HG03521 (cell line): Measurements from ENCODE around the gene GRIA3.
A peak's percentile ranks its signal among the peaks of the same experiment; 100 is the strongest.
"Not testable (repeated sequence)": the region's sequence is repeated elsewhere in the genome, so short reads cannot be mapped to it uniquely, and the experiment has no call there.

Source experiments
- ATAC-seq: cut with Tn5 transposase; IDR thresholded peaks from one replicate; pipeline ENCODE4 v1.9.1; 2021; ENCODE audit warnings: mild to moderate bottlenecking, moderate library complexity; ENCODE audit not compliant: unreplicated experiment

Gene GRIA3

DNA sequence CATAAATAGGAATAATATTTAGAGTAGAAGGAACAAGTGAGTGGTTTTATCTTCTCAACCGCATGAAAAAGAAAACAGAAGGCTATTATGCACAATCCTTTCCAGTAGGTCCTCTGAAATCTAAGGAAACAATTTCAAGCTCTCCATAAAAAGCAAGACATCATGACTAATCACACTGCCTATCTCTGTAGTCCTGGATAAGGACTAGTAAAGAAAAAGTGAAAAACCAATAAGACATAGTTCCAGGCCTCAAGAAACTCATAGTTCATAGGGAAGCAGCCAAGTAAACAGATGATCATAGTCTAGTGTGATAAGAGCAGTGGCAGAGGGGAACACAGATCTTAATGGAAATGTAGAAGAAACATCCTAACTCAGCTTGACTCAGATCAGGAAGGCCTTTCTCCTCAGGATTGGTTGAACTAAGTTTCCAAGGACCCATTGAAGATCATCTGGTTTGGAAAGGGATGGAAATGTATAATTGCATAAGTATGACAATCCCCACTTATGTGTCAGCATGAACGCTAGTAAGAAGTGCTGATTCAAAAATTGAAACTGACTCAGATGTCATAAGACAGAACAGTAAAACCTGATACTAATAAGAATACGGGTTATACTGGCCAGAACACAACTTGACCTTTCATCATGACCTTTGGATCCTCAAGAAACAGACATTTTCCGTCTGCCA lies 155.3 kb downstream of the GRIA3 start:
- no peak for ATAC-seq

DNA sequence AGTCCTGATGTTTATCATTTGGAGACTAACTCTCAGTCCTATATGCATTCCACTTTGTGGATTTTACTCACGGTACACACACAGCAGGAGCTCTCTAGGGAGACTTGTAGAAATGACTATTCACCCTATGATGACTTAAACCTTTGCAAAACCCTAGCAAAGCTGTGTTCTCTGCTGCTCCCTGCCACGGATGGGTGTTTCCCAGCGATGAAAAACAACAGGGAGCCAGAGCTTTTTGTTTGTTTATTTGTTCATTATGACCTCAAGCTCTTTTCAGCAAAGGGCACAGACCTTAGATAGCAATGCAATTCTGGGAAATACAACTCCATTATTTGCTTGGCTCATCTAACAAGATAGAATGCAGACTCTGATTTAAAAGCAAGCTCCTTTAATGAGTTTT lies 156.6 kb downstream of the GRIA3 start:
- no peak for ATAC-seq

DNA sequence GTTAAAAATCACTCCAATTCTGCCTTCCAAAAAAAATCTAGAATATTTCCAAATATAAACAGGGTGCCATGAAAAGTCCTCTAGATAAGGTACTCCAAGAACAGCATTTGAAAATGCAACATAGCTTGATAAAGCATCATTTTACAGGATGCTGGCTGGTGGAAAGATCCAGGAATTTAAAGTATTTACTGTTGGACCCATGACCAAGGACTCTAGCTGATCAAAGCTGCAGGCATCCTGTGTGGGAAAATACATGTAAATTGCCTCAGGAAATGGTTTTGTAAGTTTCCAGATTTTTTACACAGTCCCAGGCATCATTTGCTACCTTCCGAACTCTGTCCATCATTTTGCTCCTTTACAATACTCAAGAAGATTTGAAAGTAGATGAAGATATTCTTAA lies 164.4 kb downstream of the GRIA3 start:
- ATAC-seq, result no peak

DNA sequence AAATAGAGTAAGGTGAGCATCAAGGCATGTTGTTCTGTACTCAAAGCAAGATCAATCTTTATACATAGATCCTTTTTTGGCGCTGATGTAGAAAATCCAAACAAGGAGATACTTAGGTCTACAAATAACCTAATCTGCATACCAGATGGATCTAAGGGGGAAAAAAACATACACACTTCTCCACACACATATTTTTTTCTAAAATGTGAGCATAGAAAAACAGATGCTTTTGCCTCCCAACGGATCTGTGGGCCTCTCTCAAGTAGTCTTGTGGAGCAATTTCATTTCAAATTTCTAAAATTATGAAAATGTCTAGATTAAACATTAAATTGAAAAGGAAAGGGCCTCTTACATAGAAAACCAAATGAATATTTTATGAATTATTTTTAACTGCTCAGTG lies 166.1 kb downstream of the GRIA3 start:
- no peak for ATAC-seq

DNA sequence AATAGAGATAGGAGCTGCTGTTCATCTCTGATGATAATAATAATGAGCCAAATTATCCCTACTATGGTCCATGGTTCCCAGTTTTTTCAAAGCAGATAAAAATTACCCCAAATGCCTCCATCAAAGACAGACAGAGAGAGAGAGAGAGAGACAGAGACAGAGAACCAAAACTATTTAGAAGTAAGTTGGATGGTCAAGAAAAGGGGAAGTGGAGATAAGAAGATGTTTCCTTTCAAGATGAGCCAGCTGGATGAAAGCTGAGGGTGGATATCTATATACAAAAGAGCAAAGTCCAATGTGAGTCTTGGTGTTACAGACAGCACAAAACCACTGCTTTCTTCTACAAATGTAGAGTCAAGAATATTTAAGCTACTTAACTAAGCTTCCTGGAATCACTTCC lies 173.9 kb downstream of the GRIA3 start:
- peak; percentile 97 for ATAC-seq

DNA sequence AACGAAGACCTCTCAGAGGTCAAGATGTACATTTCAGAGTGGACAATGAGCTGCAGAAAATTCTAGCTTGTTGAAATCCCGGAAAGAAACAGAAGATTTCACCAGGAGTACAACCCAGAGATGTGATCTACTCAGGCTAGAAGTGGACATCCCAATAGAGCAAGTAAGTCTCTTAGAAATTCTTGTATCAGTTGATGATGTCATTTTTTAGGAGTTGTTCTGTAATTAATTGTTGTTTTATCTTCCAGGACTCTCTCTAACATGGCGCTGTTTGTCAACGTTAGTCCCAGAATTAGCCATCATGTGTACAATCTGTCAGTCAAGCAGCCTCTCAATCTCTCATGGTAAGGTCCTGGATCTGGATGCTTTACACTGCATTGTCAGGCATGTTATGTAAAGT lies 174.4 kb downstream of the GRIA3 start:
- no peak for ATAC-seq

DNA sequence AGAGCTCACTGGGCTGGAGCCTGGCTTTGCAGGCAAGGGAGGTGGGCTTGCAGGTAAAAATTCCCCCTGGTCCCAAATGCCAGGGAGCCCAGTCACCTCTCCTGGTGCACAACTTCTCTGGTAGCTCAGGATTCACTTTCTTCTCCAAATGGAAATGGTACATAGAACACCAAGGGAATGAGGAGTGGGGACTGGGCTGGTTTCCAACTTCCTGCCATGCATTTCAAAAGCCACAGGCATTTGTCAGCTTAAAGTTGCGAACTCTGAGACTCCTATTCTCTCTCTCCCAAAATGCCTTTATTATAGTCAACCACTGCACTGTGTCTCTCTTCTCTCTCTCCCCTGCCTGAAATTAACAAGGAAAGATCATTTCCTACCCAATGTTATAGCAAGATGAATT lies 177.3 kb downstream of the GRIA3 start:
- no peak for ATAC-seq

DNA sequence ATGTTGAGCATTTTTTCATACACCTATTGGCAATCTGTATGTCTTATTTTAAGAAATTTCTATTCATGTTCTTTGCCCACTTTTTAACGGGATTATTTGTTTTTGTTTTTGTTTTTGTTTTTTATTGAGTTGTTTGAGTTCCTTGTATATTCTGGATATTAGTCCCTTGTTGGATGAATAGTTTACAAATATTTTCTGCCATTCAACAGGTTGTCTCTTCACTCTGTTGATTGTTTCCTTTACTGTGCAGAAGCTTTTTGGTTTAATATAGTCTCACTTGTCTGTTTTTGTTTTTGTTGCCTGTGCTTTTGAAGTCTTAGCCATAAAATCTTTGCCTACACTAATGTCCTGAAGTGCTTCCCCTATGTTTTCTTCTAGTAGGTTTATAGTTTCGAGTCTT lies 202.1 kb downstream of the GRIA3 start:
- not testable (repeated sequence) for ATAC-seq

DNA sequence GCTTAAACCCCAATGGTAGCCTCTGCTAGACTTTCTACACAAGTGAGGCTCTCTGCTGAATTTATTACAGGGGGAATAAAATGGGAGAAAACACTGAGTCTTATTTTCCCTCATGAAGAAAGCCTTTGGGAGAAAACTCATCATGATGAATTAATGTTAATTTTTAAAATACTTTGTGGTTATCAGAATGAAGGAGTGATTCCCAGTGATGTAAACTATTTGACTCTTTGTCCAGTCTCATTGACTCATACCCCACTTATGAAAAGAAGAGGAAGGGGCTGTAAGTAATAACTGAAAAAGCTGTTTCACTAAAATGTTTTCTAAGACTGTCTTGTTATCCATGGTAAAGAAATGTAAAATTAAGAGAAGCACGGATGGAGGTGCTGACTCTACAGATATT lies 208.8 kb downstream of the GRIA3 start:
- no peak for ATAC-seq

DNA sequence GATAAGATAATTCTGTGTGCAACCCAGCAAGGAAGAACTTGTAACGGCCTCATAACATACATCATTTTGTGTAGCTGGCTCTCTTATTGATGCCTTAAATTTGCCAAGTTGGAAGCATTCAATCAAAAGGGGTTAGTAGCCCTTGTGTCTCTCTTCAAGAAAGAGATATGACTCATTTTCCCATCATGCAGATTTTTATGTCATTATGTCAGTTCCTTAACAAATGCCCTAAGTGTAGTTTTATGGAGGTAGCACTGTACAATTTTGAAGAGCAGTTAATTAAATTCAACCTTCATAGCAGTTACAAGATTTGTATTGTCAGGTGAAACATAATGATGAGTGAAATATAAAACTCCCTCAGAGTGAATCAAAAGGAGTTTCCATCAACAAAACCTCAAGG lies 215.6 kb downstream of the GRIA3 start:
- ATAC-seq, result no peak

DNA sequence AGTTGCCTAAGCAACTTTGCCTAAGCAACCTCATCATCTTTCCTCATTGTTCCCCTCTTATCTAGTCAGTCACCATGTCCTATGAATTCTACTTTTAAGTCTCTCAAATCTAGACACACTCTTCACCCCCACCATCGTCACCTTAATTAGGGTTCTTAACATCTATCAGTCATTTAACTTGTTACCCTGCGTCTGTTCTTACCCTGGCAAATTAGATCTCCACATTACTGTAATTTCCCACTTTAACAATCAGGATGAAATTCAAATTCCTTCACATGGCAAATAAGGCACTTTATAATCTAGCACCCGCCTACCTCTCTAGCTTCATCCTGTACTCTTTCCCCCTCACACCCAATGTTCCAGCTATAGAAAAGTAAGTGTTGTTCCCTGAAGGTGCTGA lies 221.2 kb downstream of the GRIA3 start:
- no peak for ATAC-seq

DNA sequence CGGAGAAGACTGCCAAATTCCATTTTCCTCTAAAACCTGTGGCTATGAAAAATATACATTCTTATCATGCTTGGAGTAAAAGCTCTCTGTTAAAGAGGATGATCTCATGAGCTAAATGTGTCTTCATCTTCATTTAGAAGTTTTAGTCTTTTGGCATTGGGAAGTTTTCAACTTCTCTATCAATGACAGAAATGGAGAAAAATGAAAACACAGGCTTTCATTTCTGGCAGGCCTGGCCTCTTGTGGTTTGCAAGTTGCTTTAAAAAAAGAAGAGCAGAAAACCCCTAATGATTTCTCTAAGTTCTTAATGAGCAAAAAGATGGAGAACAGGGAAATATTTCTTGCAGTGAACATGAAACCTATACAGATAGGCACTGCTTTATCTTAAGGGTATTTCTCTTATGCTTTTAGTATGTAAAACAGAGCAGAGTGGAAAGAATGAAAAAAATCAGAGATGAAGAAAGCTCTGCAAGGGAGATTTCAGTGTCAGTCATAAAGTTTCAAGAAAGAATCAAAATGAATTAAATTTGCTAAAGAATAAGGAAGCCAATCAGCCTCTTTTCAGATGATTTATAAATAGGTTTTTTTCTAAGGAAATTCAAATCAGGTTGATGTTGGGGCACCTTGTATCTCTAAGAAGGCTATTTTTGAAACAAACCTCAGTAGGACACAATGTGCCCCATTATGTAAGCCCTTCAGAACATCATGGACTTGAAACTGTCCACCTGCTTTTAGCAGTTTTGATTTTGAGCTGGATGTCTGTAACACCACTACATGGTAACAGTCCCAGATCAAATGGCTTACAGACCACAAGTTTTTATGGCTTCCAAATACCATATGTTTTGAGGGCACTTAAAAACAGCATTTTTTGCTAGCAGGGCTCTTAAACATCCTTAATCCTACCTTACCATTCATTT lies 225.0 kb downstream of the GRIA3 start:
- no peak for ATAC-seq

DNA sequence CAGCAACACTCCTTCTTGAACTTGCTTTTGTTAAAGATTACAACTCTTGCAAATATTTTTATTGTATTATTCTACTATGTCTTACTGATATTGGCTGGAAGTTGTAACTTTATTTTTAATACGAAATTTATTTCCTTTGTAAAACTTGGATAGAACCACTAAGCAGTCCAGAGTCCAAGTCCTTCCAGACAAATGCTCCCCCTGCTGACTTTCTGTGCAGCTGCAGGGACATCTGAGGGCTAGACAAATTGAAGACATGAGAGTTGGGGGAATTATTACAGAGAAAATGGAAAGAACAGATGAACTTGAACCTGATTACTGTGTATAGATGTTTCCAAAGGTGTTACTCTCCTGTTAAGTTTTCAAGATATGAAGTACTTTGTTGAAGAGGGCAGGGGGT lies 238.8 kb downstream of the GRIA3 start:
- ATAC-seq, result no peak

DNA sequence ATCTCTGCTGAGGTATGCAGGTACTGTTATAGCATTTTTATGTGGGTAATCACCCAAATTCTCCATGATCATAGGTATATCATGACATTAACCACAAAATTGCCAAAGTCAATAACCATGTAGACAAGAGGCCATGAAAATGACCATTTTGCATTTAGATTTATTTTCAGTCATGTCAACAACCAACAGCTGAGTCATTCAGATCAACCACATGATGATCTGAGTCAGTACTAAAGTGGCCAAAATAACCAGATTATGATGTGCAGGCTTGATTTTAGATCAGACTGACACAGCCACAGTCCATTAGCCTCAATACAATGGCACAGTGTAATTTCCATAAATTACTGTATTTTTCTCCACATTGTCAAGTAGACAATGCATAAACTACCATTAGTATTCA lies 240.5 kb downstream of the GRIA3 start:
- peak; percentile 89 for ATAC-seq

DNA sequence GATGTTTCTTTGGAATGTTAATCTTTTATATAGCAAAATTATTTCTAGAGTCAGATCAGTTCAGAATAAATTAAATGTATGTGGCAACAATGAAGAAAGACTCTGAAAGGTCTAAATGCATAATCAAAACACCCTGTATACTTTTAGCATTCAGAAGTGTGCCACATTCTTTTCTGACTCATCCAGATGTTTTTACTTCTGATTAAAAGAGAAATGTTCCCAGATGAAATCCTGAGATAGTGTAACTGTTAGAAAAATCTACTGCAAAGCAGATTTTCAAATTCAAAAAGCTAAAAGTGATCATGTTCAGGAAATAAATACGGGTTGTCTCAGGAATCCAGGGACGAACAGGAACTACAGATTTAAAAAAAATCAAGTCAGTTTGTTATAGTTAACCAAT lies 241.4 kb downstream of the GRIA3 start:
- no peak for ATAC-seq

DNA sequence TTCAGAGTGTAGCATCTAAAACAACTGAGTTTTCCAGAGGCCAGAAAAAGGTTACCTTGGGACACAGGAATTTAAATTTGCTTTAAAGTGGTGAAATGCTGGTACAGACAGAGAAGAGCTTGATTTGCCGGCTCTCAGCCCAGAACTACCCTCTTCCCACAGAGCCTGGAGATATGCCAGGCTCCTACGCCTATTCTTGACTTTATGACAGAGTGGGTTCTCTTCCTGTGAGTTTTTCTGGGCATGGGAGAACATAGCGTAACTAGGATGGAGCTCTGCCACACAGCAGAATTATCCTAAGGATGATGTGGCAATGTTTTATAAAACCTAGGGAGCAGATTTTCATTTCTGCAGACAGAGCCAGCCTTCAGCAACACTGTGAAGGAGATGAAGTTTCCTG lies 241.8 kb downstream of the GRIA3 start:
- no peak for ATAC-seq

DNA sequence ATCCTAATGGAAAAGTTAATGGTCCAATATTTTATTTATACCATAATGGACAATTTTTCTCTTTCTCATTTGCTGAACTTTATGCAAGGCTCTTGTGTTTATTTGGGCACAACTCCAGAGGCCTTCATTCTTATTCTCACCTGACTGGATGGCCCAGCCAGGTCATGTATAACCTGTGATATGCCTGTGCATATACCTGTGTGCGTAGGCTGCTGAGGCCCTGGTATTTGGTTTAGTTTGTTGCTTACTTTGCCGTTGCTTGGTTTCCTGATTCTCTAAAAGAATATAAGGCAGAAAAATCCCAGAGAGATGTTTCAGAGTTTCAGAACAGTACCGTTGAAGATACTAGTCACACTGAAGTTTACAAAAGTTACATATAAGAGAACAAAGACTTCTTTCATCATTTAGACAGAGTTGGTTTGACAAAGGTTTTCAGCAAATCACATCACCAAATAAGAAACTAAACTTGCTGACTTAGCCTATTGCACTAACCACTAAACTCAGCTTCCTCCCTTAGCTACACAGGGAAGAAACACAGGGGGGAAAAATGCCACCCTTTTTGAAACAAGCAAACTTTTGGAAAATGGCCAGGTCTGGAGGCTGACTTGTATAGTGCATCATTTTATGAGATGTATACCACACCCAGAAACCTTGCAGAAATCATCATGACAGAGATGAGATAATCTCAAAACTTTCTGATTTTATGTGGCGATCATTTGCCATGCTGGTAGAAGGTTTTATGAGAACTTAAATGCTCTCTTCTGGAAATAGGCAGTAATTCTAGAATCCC lies 248.5 kb downstream of the GRIA3 start:
- ATAC-seq, result no peak

DNA sequence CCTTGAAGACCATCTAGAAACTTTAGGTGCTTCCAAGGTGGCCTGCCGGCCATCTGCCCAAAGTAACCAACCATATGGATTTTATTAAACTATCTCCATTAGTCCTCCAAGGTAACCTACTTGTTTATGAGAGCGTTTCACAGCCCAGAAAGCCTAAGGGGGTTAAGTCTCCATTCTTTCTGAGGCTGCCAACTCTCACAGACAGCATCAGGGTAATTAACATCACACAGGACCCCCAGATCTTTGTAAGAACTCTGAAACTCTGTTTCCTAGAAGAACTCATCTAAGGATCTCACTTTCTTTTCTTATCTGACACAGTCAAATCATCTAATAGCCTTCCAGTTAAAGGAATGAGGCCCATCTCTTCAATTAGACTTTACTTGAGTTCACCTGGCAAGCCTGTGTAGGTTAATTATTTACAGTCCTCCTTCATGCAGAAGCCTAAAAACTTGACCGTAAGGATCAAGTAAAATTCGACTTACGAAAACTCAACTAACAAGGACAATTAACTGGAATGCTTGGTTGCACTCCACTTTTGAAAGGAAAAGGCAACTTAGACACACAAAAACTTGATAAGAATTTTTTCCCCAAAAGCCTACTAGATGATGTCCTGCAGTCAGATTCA lies 252.5 kb downstream of the GRIA3 start:
- ATAC-seq, result no peak

DNA sequence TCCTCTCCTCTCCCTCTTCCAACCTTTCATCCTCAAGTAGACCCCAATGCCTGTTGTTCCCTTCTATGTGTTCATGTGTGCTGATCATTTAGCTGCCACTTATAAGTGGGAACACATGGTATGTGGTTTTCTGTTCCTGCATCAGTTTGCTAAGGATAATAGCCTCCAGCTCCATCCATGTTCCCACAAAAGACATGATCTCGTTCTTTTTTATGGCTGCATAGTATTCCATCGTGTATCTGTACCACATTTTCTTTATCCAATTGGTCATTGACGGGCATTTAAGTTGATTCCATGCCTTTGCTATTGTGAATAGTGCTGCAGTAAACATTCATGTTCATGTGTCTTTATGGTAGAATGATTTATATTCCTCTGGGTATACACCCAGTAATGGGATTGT lies 255.8 kb downstream of the GRIA3 start:
- not testable (repeated sequence) for ATAC-seq

DNA sequence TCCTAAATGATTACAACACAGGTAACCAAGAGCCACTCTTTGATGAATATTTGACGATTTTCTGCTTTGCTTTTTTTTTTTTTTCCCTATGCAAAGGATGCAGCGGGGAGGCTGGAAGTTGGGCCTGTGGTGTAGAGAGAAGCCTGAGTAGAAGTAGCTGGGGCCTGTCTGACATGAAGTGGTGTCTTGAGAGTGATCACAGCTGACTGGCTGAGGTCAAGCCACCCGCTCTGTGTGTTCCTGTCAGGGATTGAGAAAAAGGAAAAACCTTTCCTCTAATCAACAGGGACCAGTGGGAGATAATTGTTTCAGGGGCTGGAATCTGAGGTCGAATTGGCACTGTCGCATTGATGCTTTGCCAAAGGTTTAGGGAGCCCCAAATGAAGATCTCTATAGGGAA lies 258.7 kb downstream of the GRIA3 start:
- no peak for ATAC-seq

DNA sequence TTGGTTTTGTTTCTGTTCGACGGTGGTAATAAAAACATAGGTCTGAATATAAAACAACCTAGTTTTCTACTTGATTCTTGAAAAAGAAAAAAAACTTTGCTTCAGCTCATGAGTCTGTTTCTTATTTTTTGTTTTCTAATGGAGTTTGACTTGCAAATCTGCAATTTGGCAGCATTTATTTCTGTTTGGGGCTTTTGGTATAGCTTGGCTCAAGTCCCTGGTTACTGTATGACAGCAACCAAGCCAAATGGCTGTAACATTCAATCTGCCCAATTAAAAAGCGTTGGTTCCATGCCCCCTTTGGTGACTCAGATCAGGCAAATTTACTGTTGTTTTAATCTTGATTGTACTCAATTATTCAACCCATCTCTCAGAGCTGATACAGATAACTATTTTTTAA lies 263.4 kb downstream of the GRIA3 start:
- no peak for ATAC-seq
